Stomach smooth muscle (tissue), 2 donors: ENCODE results near the gene UCK2.

Experiments used
- H3K27ac ChIP-seq: one replicate; pipeline ENCODE4 v1.7.0; 2013; ENCODE audit warnings: mild to moderate bottlenecking, low read length, inconsistent platforms
- H3K27me3 ChIP-seq, 2 donors: one replicate each; pipeline ENCODE4 v1.7.0; 2013; ENCODE audit warnings: low read length in 2 of 2; ENCODE audit not compliant: insufficient read depth in 2 of 2, control insufficient read depth in 1 of 2
- H3K36me3 ChIP-seq, 2 donors: one replicate each; pipeline ENCODE4 v1.7.0; 2013; ENCODE audit warnings: low read length in 2 of 2; ENCODE audit not compliant: control insufficient read depth in 2 of 2, insufficient read depth in 2 of 2
- H3K4me1 ChIP-seq: one replicate; pipeline ENCODE4 v1.7.0; 2013; ENCODE audit warnings: low read length; ENCODE audit not compliant: control insufficient read depth, insufficient read depth
- H3K4me3 ChIP-seq, 2 donors: one replicate each; pipeline ENCODE4 v1.7.0; 2013; ENCODE audit warnings: low read length in 2 of 2
- H3K9ac ChIP-seq, 2 donors: one replicate each; pipeline ENCODE4 v1.7.0; 2013; ENCODE audit warnings: low read length in 2 of 2, mild to moderate bottlenecking in 1 of 2
- H3K9me3 ChIP-seq, 2 donors: one replicate each; pipeline ENCODE4 v1.7.0; 2013; ENCODE audit warnings: low read length in 2 of 2; ENCODE audit not compliant: control insufficient read depth in 2 of 2
- donor health status: healthy.
- donor health status: Pancreatic carcinoma.

The UCK2 gene

GRCh38 chr1:165941531-165941930 lies 114.1 kb downstream of the UCK2 start:
- Histone ChIP-seq H3K36me3 (no peaks in the 10 kb centered on the region), H3K27me3 (no peaks in the 10 kb centered on the region), H3K4me3 (no peak overlapping the region), H3K4me1 (no peaks in the 10 kb centered on the region), H3K9ac (no peak overlapping the region), H3K9me3 (no peaks in the 10 kb centered on the region), H3K27ac (no peak overlapping the region)

GRCh38 chr1:165942062-165942461 lies 114.6 kb downstream of the UCK2 start:
- Histone ChIP-seq H3K27me3 (no peaks in the 10 kb centered on the region), H3K9me3 (no peaks in the 10 kb centered on the region), H3K27ac (no peak overlapping the region), H3K9ac (no peak overlapping the region), H3K4me3 (no peak overlapping the region), H3K36me3 (no peaks in the 10 kb centered on the region), H3K4me1 (no peaks in the 10 kb centered on the region)

GRCh38 chr1:165942927-165943597 lies 115.6 kb downstream of the UCK2 start:
- no peak overlapping the region for H3K27ac ChIP-seq
- H3K9ac ChIP-seq = no peak overlapping the region
- H3K4me1 ChIP-seq = no peaks in the 10 kb centered on the region

GRCh38 chr1:165945911-165946310 lies 118.5 kb downstream of the UCK2 start:
- H3K27me3 ChIP-seq = no peaks in the 10 kb centered on the region
- H3K9ac ChIP-seq = no peak overlapping the region
- no peaks in the 10 kb centered on the region for H3K36me3 ChIP-seq
- no peaks in the 10 kb centered on the region for H3K4me1 ChIP-seq
- no peak overlapping the region for H3K27ac ChIP-seq
- H3K9me3 ChIP-seq = no peaks in the 10 kb centered on the region
- H3K4me3 ChIP-seq = no peak overlapping the region

More at GRCh38 chr1:165942927-165943597, 115.6 kb downstream of the UCK2 start:
- no peaks in the 10 kb centered on the region for H3K27me3 ChIP-seq
- H3K36me3 ChIP-seq = no peaks in the 10 kb centered on the region
- H3K9me3 ChIP-seq = no peaks in the 10 kb centered on the region
- H3K4me3 ChIP-seq = no peak overlapping the region

GRCh38 chr1:165947797-165948455 lies 120.5 kb downstream of the UCK2 start:
- H3K4me1 ChIP-seq = no peaks in the 10 kb centered on the region
- no peak overlapping the region for H3K4me3 ChIP-seq
- H3K27me3 ChIP-seq = no peaks in the 10 kb centered on the region
- H3K9ac ChIP-seq = no peak overlapping the region
- H3K9me3 ChIP-seq = no peaks in the 10 kb centered on the region
- no peaks in the 10 kb centered on the region for H3K36me3 ChIP-seq
- H3K27ac ChIP-seq = no peak overlapping the region

- H3K36me3 ChIP-seq = no peaks in the 10 kb centered on the region
- no peak overlapping the region for H3K4me3 ChIP-seq
Observed at GRCh38 chr1:165949335-165950130, 122.1 kb downstream of the UCK2 start.

GRCh38 chr1:165954940-165955339 lies 127.5 kb downstream of the UCK2 start:
- no peaks in the 10 kb centered on the region for H3K27me3 ChIP-seq

More at GRCh38 chr1:165949335-165950130, 122.1 kb downstream of the UCK2 start:
- no peaks in the 10 kb centered on the region for H3K9me3 ChIP-seq
- H3K27ac ChIP-seq = no peak overlapping the region
- H3K4me1 ChIP-seq = no peaks in the 10 kb centered on the region
- no peaks in the 10 kb centered on the region for H3K27me3 ChIP-seq
- H3K9ac ChIP-seq = no peak overlapping the region

GRCh38 chr1:165958306-165958705 lies 130.9 kb downstream of the UCK2 start:
- no peak overlapping the region for H3K4me3 ChIP-seq
- H3K27ac ChIP-seq = no peak overlapping the region
- H3K9me3 ChIP-seq = no peaks in the 10 kb centered on the region
- no peaks in the 10 kb centered on the region for H3K4me1 ChIP-seq
- no peaks in the 10 kb centered on the region for H3K36me3 ChIP-seq
- H3K27me3 ChIP-seq = no peaks in the 10 kb centered on the region
- no peak overlapping the region for H3K9ac ChIP-seq

More at GRCh38 chr1:165954940-165955339, 127.5 kb downstream of the UCK2 start:
- no peak overlapping the region for H3K27ac ChIP-seq
- no peak overlapping the region for H3K4me3 ChIP-seq
- H3K9me3 ChIP-seq = no peaks in the 10 kb centered on the region
- H3K9ac ChIP-seq = no peak overlapping the region
- H3K36me3 ChIP-seq = no peaks in the 10 kb centered on the region
- no peaks in the 10 kb centered on the region for H3K4me1 ChIP-seq

GRCh38 chr1:165960136-165960535 lies 132.7 kb downstream of the UCK2 start:
- Histone ChIP-seq H3K27ac (no peak overlapping the region), H3K9me3 (no peaks in the 10 kb centered on the region), H3K36me3 (no peaks in the 10 kb centered on the region), H3K4me1 (no peaks in the 10 kb centered on the region), H3K4me3 (no peak overlapping the region), H3K27me3 (no peaks in the 10 kb centered on the region), H3K9ac (no peak overlapping the region)

GRCh38 chr1:165960881-165961280 lies 133.5 kb downstream of the UCK2 start:
- Histone ChIP-seq H3K9ac (no peak overlapping the region), H3K27ac (no peak overlapping the region), H3K27me3 (no peaks in the 10 kb centered on the region), H3K36me3 (no peaks in the 10 kb centered on the region), H3K9me3 (no peaks in the 10 kb centered on the region), H3K4me1 (no peaks in the 10 kb centered on the region), H3K4me3 (no peak overlapping the region)
